GM12891 (cell line): Measurements from ENCODE around the gene TMEM119.

ENCODE experiments used
- DNase-seq: peaks from one replicate; pipeline ENCODE4 v3.0.0; 2011; ENCODE audit warnings: low spot score; ENCODE audit not compliant: insufficient read length
- FAIRE-seq: peaks from 2 replicates; lab custom pipeline; 2011; peaks lifted over from hg19 to GRCh38; lab: Jason Lieb, UNC
- PAX5 ChIP-seq: IDR thresholded peaks from 2 replicates; pipeline ENCODE4 v1.6.1; 2011; ENCODE audit warnings: low read length, moderate library complexity, mild to moderate bottlenecking; ENCODE audit not compliant: insufficient read depth, severe bottlenecking
- POLR2A ChIP-seq: IDR thresholded peaks from 2 replicates; pipeline ENCODE4 v1.6.1; 2011; ENCODE audit warnings: low read depth, low read length, control low read depth
- POLR2AphosphoS5 ChIP-seq: IDR thresholded peaks from 2 replicates; pipeline ENCODE4 v1.6.1; 2011; ENCODE audit warnings: low read depth, low read length, control low read depth
- POU2F2 ChIP-seq: IDR thresholded peaks from 2 replicates; pipeline ENCODE4 v1.6.1; 2011; ENCODE audit warnings: low read depth, mild to moderate bottlenecking, control low read depth, low read length, moderate library complexity
- SPI1 ChIP-seq: IDR thresholded peaks from 2 replicates; pipeline ENCODE4 v1.6.1; 2011; ENCODE audit warnings: low read depth, low read length, control low read depth
- TAF1 ChIP-seq: IDR thresholded peaks from 2 replicates; pipeline ENCODE4 v1.6.1; 2011; ENCODE audit warnings: low read depth, low read length, control low read depth

TMEM119 gene

GRCh38 chr12:108615918-108616317 is 18.0 kb upstream of the TMEM119 start:
- FAIRE-seq = no peak
- DNase-seq = no peak
- TF ChIP-seq POU2F2 (peak; percentile 27; the same call in 1 of the 2 replicates), POLR2AphosphoS5 (no peak), SPI1 (no peak)

GRCh38 chr12:108614639-108615038 is 16.8 kb upstream of the TMEM119 start:
- TF ChIP-seq POLR2AphosphoS5 = no peak
- no peak for TF ChIP-seq POU2F2
- TF ChIP-seq SPI1 = no peak
- TF ChIP-seq TAF1 = no peak
- TF ChIP-seq POLR2A = no peak
- no peak for TF ChIP-seq PAX5
- DNase-seq (no peak), FAIRE-seq (no peak)

DNA sequence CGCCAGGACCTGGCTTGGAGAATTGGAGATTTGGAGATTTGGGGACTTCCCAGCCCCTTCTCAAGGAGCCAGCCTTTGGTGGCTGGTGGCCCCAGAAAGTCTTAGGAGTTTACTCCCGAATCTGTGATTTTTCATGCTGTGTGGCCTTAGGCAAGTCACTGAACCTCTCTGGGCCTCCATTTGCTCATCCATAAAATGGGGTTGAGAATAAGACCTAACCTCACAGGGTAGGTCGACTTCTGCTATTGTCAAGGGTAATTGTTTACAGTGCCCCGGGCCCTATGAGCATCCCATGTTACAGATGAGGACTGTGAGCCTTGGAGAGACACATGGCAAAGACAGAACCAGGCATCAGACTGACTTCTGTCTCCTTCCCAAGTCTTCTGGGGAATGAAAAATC is 16.2 kb upstream of the TMEM119 start:
- FAIRE-seq = no peak
- TF ChIP-seq SPI1 (no peak), PAX5 (no peak), POLR2A (no peak), TAF1 (no peak), POLR2AphosphoS5 (no peak), POU2F2 (no peak)
- no peak for DNase-seq

DNA sequence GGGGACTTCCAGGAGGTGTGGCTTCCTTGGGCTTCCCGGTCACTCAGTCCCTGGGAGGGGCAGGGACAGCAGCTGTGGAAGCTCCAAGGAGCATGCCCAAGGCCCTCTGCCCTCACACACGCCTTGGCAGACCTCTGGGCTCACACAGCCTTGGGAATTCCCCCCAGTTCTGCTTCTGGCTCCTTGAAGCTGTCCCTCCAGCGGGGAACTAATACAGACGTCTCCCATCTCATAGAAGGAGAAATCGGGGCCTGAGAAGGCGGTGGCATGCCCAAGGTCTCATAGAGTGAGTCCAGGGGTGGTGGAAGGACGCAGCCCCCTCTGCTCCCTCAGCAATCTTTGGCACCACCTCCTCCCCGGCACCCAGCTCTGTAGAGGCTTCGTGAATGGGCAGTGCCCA is 15.7 kb upstream of the TMEM119 start:
- no peak for FAIRE-seq
- TF ChIP-seq SPI1 (no peak), TAF1 (no peak), PAX5 (no peak), POLR2AphosphoS5 (no peak)
- DNase-seq = no peak

DNA sequence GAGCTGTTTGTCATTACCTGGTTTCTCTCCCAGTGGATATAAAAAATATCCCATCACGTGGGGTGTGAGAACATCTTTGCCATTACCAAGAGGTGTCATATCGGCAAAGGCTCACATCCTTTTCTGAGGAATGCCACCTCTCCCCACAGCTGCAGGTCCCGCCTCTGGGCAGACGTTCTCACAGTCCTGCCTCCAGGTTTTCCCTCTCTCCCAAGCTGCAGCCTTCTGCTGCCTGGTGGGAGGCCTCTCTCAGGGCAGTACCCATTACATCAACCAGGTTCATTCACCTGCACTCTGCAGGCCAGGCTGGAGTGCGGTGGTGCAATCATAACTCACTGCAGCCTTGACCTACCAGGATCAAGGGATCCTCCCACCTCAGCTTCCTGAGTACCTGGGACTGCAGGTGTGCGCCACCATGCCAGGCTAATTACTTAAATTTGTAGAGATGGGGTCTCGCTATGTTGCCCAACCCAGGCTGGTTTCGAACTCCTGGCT is 15.0 kb upstream of the TMEM119 start:
- TF ChIP-seq PAX5 (no peak), POLR2AphosphoS5 (no peak), SPI1 (no peak), TAF1 (no peak), POU2F2 (no peak), POLR2A (no peak)
- DNase-seq (no peak), FAIRE-seq (peak; percentile 64)

GRCh38 chr12:108611884-108612415 is 14.1 kb upstream of the TMEM119 start:
- FAIRE-seq (peak; percentile 45), DNase-seq (no peak)

DNA sequence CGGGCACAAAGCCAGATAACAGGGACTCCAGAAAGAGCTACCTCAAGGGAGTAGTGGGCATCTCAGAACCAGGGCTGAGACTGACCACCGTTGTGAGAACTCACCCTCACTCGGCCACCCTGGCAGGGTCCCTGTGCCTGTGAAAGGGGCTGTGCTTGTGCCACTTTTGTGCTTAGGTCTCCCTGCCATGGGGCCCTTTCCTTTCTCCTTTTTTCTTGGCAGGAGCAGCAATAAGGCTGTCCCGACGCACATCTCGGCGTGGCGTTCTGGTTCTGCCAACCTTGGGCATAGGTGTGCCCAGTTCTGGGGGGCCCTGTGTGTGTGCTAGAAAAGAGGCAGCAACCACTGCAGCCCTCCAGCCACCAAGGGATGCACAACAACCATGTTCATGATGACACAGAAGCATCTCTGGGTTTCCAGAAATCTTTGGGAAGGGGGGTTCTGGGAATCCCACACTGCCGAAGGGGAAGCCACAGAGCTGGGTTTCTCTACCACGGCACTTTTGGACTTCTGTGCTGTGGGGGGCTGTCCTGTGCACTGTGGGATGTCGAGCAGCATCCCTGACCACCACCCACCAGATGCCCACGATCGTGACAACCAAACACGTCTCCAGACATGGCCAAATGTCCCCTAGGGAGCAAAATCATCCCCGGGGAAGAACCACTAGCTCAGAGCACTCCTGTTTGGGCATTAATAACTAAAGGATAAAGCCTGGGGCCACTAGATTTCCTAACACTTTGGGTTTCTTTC is 13.1 kb upstream of the TMEM119 start:
- TF ChIP-seq POLR2A (no peak), TAF1 (no peak), PAX5 (no peak), POLR2AphosphoS5 (no peak), SPI1 (no peak), POU2F2 (no peak)
- DNase-seq (no peak), FAIRE-seq (no peak)

More at GRCh38 chr12:108611884-108612415, 14.1 kb upstream of the TMEM119 start:
- TF ChIP-seq POLR2AphosphoS5 (no peak), POU2F2 (no peak), SPI1 (no peak), TAF1 (no peak), POLR2A (no peak), PAX5 (no peak)

GRCh38 chr12:108610336-108610815 is 12.5 kb upstream of the TMEM119 start:
- FAIRE-seq (no peak), DNase-seq (no peak)
- no peak for TF ChIP-seq PAX5
- no peak for TF ChIP-seq SPI1
- TF ChIP-seq TAF1 = no peak
- no peak for TF ChIP-seq POLR2AphosphoS5
- no peak for TF ChIP-seq POU2F2
- TF ChIP-seq POLR2A = no peak

DNA sequence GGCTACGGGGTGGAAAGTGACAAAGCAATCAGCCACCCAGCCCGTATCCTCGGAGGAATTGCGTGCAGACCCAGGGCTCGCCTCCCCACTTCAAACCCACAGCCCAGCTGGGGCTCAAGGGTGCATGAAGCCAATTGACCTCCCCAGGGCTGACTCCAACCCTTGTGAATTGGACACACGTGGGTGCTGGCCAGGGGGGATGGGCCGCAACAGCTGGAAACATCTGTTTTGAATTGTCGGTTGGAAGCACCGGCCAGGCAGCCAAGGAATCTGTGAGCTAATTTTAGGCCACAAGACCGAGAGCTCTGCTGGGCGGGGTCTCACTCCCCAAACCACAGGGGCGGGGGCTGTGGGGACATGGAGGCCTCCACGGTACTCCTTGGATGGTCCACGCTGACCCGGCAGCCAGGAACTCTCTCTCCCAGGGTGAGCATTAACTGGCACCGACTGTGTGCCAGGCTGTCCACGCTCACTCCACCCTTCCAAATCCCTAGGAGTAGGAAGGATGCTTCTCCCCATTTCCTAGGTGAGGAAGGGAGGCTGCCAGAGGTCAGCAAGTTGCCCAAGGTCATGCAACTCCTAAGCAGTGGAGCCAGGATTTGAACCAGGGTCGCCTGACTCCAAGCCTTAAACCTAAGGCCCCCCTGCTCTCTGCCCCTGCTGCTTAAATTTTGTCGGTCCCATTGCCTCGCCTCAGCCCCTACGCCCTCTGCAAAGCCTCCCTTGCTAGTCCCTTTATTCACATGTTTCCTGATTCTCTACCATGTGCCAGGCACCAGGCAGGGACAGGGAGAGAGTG is 11.9 kb upstream of the TMEM119 start:
- FAIRE-seq = peak; percentile 50
- TF ChIP-seq POU2F2 (peak; percentile 38; the same call in 1 of the 2 replicates), POLR2A (no peak), PAX5 (peak; percentile 15)
- no peak for DNase-seq

GRCh38 chr12:108608616-108609015 is 10.7 kb upstream of the TMEM119 start:
- TF ChIP-seq POU2F2 = no peak
- TF ChIP-seq POLR2AphosphoS5 = no peak
- no peak for TF ChIP-seq PAX5
- no peak for TF ChIP-seq POLR2A
- no peak for TF ChIP-seq TAF1
- no peak for TF ChIP-seq SPI1
- FAIRE-seq = no peak
- DNase-seq = no peak
